K562 (cell line): ENCODE measurements around the gene MFAP2. TPM values are rescaled to one million over a fixed set of nuclear protein-coding genes. Genes with fewer than 3 reads are reported as not detected.

Experiments
- ATAC-seq: fragments of 200-7000 bp; cut with Tn5 transposase; 3 replicates; pipeline ENCODE4 v1.9.1; 2020; ENCODE audit warnings: moderate library complexity
- BruUV-seq: library from RNA; stranded (reverse); fragments of 400-500 nt; replicated peaks from 2 replicates; lab custom pipeline; 2021; lab: Mats Ljungman, UMichigan
- CTCF ChIA-PET: fragments of 300-600 bp; formaldehyde crosslinking; extraction: SDS; loops from one replicate; lab custom pipeline; 2021; ENCODE audit warnings: low intra/inter-chr PET ratio; lab: Yijun Ruan, JAX
- POLR2A ChIA-PET: fragments of 300-600, 350-650 bp; sonication (Branson Sonifier 250); formaldehyde crosslinking; extraction: SDS; loops from one replicate; lab custom pipeline; 2021; ENCODE audit warnings: antibody characterized with exemption, inconsistent platforms; lab: Yijun Ruan, JAX
- DNase-seq, 4 experiments: peaks; one replicate each; pipeline versions ENCODE4 v3.0.0 to v3.0.0-alpha.2; 2011 to 2018; ENCODE audit warnings: low spot score in 3 of 4, mixed read lengths in 3 of 4; ENCODE audit errors: extremely low read depth in 1 of 4
- FAIRE-seq: peaks from 2 replicates; lab custom pipeline; 2011; peaks lifted over from hg19 to GRCh38; lab: Jason Lieb, UNC
- H2AFZ ChIP-seq: 2 replicates; pipeline ENCODE4 v1.6.0; 2011; ENCODE audit warnings: low read depth, low read length, control low read depth, inconsistent platforms
- H3K27ac ChIP-seq: fragments of 200-600 bp; 3 replicates; pipeline ENCODE4 v1.8.0; 2011; ENCODE audit warnings: low read depth, mild to moderate bottlenecking, control low read depth, inconsistent platforms, low read length, moderate library complexity, mixed read lengths; ENCODE audit errors: extremely low read depth
- H3K27me3 ChIP-seq, 2 experiments: fragments of 300-600 bp in 1 of 2; 2 replicates in 1 of 2; 3 replicates in 1 of 2; pipeline versions ENCODE4 v1.6.0 to v1.8.0; 2011; ENCODE audit warnings: inconsistent platforms in 2 of 2, low read length in 2 of 2, mild to moderate bottlenecking in 1 of 2, mixed read lengths in 1 of 2, moderate library complexity in 1 of 2; ENCODE audit not compliant: control insufficient read depth in 2 of 2, insufficient read depth in 2 of 2
- H3K36me3 ChIP-seq: fragments of 300-600 bp; 3 replicates; pipeline ENCODE4 v1.8.0; 2011; ENCODE audit warnings: mild to moderate bottlenecking, low read length, inconsistent platforms; ENCODE audit not compliant: control insufficient read depth, insufficient read depth
- H3K4me1 ChIP-seq, 2 experiments: fragments of 200-600 bp in 1 of 2; replicated peaks in 1 of 2; 2 replicates in 1 of 2; 3 replicates in 1 of 2; pipeline versions ENCODE4 v1.5.1 to v1.8.0; 2011; ENCODE audit warnings: inconsistent platforms in 2 of 2, low read length in 2 of 2, mild to moderate bottlenecking in 1 of 2, mixed read lengths in 1 of 2, moderate library complexity in 1 of 2; ENCODE audit not compliant: control insufficient read depth in 2 of 2, insufficient read depth in 2 of 2
- H3K4me2 ChIP-seq: 2 replicates; pipeline ENCODE4 v1.6.1; 2011; ENCODE audit warnings: low read length, control low read depth, inconsistent platforms, mixed read lengths; ENCODE audit not compliant: insufficient read depth
- H3K4me3 ChIP-seq: fragments of 200-600 bp; sonication (generic), shearing (Covaris generic); 2 replicates; pipeline ENCODE4 v1.5.1; 2016; ENCODE audit warnings: control low read depth, inconsistent platforms
- H3K79me2 ChIP-seq: fragments of 200-600 bp; 3 replicates; pipeline ENCODE4 v1.8.0; 2011; ENCODE audit warnings: low read length, inconsistent platforms; ENCODE audit not compliant: control insufficient read depth, insufficient read depth
- H3K9ac ChIP-seq, 2 experiments: 2 replicates each; pipeline versions ENCODE4 v1.6.0 to v1.6.1; 2011; ENCODE audit warnings: low read depth in 2 of 2, low read length in 2 of 2, control low read depth in 1 of 2, inconsistent platforms in 1 of 2, mild to moderate bottlenecking in 1 of 2, mixed read lengths in 1 of 2; ENCODE audit not compliant: insufficient read depth in 1 of 2
- H3K9me1 ChIP-seq: one replicate; pipeline ENCODE4 v1.6.0; 2011; ENCODE audit warnings: inconsistent platforms, mild to moderate bottlenecking, low read length, moderate library complexity; ENCODE audit not compliant: control insufficient read depth, insufficient read depth
- H3K9me3 ChIP-seq: replicated peaks from 2 replicates; pipeline ENCODE4 v1.5.1; 2011; ENCODE audit warnings: low read depth, low read length, inconsistent platforms; ENCODE audit not compliant: control insufficient read depth, insufficient read depth
- H4K20me1 ChIP-seq: replicated peaks from 2 replicates; pipeline ENCODE4 v1.6.1; 2011; ENCODE audit warnings: low read length, inconsistent platforms, mixed read lengths; ENCODE audit not compliant: control insufficient read depth, insufficient read depth
- ADNP ChIP-seq: fragments of 200-800 bp; sonication (Bioruptor generic); IDR thresholded peaks from 2 replicates; pipeline ENCODE4 v1.6.1; 2016; ENCODE audit warnings: missing genetic modification characterization, missing compliant biosample characterization
- BCOR ChIP-seq: fragments of 450-650 bp; IDR thresholded peaks from 2 replicates; pipeline ENCODE4 v1.6.1; 2016
- CBX1 ChIP-seq: sonication (generic); IDR thresholded peaks from 2 replicates; pipeline ENCODE4 v1.6.1; 2016; ENCODE audit warnings: antibody characterized with exemption, low read depth, mild to moderate bottlenecking
- CBX3 ChIP-seq, 2 experiments: IDR thresholded peaks; 1 replicate in 1 of 2; 2 replicates in 1 of 2; pipeline ENCODE4 v1.6.1; 2012; ENCODE audit warnings: inconsistent platforms in 2 of 2, low read length in 2 of 2, borderline replicate concordance in 1 of 2, control low read depth in 1 of 2
- KDM1A ChIP-seq, 2 experiments: fragments of 450-650 bp; IDR thresholded peaks; 2 replicates each; pipeline ENCODE4 v1.6.1; 2016; ENCODE audit warnings: mild to moderate bottlenecking in 2 of 2
- MCM3 ChIP-seq: fragments of 450-650 bp; IDR thresholded peaks from 2 replicates; pipeline ENCODE4 v1.6.1; 2016
- NR2C1 ChIP-seq, 2 experiments: fragments of 450-650 bp; IDR thresholded peaks; 2 replicates each; pipeline ENCODE4 v1.6.1; 2017; ENCODE audit warnings: mild to moderate bottlenecking in 2 of 2, antibody characterized with exemption in 1 of 2, inconsistent platforms in 1 of 2, missing compliant biosample characterization in 1 of 2, missing genetic modification characterization in 1 of 2
- PHF20 ChIP-seq: fragments of 450-650 bp; IDR thresholded peaks from 2 replicates; pipeline ENCODE4 v1.6.1; 2018; ENCODE audit not compliant: partially characterized antibody
- WGBS: fragments of 100-300 bp; shearing (Covaris generic); methylation state at CpG from one replicate; pipeline ENCODE4 v1.1.6; 2016; ENCODE audit warnings: low coverage, mixed read lengths; ENCODE audit not compliant: insufficient coverage; ENCODE audit errors: missing lambda C conversion rate; 5-methylcytosine and 5-hydroxymethylcytosine counted together
- in situ Hi-C: fragments of 300-500 bp; cut with MboI; formaldehyde crosslinking; loops from 4 replicates; pipeline ENCODE4 v1.15.0; 2018; ENCODE audit warnings: inconsistent platforms, mixed read lengths
- intact Hi-C: fragments of 100-400 bp; cut with micrococcal nuclease; formaldehyde crosslinking; loops from 2 replicates; pipeline ENCODE4 v1.14.2; 2022
- polyA plus RNA-seq, 8 experiments: library from polyadenylated mRNA; depleted of rRNA in 4 of 8; stranded (reverse) in 5 of 8; unstranded in 3 of 8; fragments of >200 nt; fragmentation: Nextera tagmentation in 2 of 8; fragmentation: Illumina TruSeq in 1 of 8; extraction: Ambion mirVana in 2 of 8; extraction: Trizol in 1 of 8; gene quantifications; 2 replicates each; pipeline versions ENCODE4 v1.2.1 to v1.2.3, GENCODE V29; 2011 to 2014; ENCODE audit warnings: inconsistent platforms in 1 of 8, missing spikeins in 1 of 8
- total RNA-seq, 7 experiments: library from RNA; depleted of rRNA in 6 of 7; stranded (reverse); fragments of >200 nt in 6 of 7; fragmentation: Illumina TruSeq in 2 of 7; extraction: Trizol in 2 of 7; gene quantifications; 2 replicates each; pipeline versions ENCODE4 v1.2.1 to v1.2.3, GENCODE V29; 2011 to 2021; ENCODE audit warnings: low replicate concordance in 1 of 7
- TF ChIP-seq, protein P1 (sequence below): fragments of 250-450 bp; sonication (Bioruptor Pico); IDR thresholded peaks from 2 replicates; pipeline ENCODE4 v1.4.0; 2020
- TF ChIP-seq, protein P2 (sequence below): fragments of 450-650 bp; formaldehyde crosslinking; IDR thresholded peaks from 2 replicates; pipeline ENCODE4 v1.4.0; 2022; ENCODE audit warnings: missing genetic modification characterization
- TF ChIP-seq, protein P3 (sequence below): fragments of 200-400 bp; formaldehyde crosslinking; IDR thresholded peaks from 2 replicates; pipeline ENCODE4 v1.6.1; 2017; ENCODE audit warnings: mild to moderate bottlenecking, low read depth, low read length, moderate library complexity

The MFAP2 gene
- total and polyA plus RNA-seq, 9 of the 15 experiments (the other 6 are each of a cell fraction or from before 2014, with no cell fraction given): not detected

DNA sequence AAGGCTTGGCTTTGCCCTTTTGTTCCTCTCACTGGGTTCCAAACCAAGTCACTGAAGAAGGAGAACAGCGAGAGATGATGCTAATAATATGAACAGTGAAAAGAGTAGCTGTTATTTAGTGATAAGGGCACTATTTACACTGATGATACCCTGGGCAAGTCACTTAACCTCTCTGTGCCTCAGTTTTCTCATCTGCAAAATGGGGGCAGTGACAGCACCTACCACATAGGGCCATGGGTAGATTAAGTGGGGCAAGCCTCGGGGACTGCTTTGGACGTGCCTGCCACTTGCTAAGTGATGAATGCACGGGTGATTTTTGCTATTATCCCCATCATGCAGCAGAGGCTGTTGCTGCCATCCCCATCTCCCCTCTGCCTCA lies 22.1 kb upstream of the MFAP2 start:
- no TSS peak for BruUV-seq
- Histone ChIP-seq H3K4me1 (peaks cover 0 to 20% of the 10 kb centered on the region in 2 experiments; a peak in 2 of 5 replicates), H3K27me3 (no peaks in the 10 kb centered on the region), H3K27ac (no peak overlapping the region), H4K20me1 (no peaks in the 10 kb centered on the region), H3K79me2 (no peaks in the 10 kb centered on the region), H2AFZ (no peak overlapping the region), H3K9me3 (no peaks in the 10 kb centered on the region), H3K9ac (no peak overlapping the region), H3K9me1 (no peaks in the 10 kb centered on the region), H3K36me3 (peaks cover 35% of the 10 kb centered on the region; the same call in 2 of the 3 replicates), H3K4me3 (no peak overlapping the region), H3K4me2 (no peak overlapping the region)
- POLR2A ChIA-PET: interaction anchor here (0.6 to 1.2 kb wide), 3 partner anchors 10 to 48 kb away, joined by 3 to 5 read pairs (median 3); no protein-coding TSS in a partner anchor
- ATAC-seq: no peak
- CTCF ChIA-PET: no interaction called here
- in situ Hi-C loops (no loop called here), intact Hi-C loops (no loop called here)
- WGBS: 58% methylated on average over 4 of the region's 4 CpGs
- DNase-seq: no peak
- FAIRE-seq: no peak
- TF ChIP-seq PHF20 (peak; percentile 21), CBX1 (peak; percentile 83; the same call in 1 of the 2 replicates), CBX3 (IDR thresholded peaks at IDR 0.05; ENCODE audit: borderline replicate concordance in 1 of 2, low read length in 2 of 2) (0 out of 3 replicates have a peak, but pooled peaks of 1 of the 2 experiments have one; percentile 45), NR2C1 (IDR thresholded peaks at IDR 0.05) (no peak), NR2C1 (tag; IDR thresholded peaks at IDR 0.05) (no peak), ADNP (tag) (peak; percentile 85), KDM1A (IDR thresholded peaks at IDR 0.05) (peak; percentile 69 to 76), MCM3 (no peak), BCOR (peak; percentile 96)
- TF ChIP-seq, protein P1, sequence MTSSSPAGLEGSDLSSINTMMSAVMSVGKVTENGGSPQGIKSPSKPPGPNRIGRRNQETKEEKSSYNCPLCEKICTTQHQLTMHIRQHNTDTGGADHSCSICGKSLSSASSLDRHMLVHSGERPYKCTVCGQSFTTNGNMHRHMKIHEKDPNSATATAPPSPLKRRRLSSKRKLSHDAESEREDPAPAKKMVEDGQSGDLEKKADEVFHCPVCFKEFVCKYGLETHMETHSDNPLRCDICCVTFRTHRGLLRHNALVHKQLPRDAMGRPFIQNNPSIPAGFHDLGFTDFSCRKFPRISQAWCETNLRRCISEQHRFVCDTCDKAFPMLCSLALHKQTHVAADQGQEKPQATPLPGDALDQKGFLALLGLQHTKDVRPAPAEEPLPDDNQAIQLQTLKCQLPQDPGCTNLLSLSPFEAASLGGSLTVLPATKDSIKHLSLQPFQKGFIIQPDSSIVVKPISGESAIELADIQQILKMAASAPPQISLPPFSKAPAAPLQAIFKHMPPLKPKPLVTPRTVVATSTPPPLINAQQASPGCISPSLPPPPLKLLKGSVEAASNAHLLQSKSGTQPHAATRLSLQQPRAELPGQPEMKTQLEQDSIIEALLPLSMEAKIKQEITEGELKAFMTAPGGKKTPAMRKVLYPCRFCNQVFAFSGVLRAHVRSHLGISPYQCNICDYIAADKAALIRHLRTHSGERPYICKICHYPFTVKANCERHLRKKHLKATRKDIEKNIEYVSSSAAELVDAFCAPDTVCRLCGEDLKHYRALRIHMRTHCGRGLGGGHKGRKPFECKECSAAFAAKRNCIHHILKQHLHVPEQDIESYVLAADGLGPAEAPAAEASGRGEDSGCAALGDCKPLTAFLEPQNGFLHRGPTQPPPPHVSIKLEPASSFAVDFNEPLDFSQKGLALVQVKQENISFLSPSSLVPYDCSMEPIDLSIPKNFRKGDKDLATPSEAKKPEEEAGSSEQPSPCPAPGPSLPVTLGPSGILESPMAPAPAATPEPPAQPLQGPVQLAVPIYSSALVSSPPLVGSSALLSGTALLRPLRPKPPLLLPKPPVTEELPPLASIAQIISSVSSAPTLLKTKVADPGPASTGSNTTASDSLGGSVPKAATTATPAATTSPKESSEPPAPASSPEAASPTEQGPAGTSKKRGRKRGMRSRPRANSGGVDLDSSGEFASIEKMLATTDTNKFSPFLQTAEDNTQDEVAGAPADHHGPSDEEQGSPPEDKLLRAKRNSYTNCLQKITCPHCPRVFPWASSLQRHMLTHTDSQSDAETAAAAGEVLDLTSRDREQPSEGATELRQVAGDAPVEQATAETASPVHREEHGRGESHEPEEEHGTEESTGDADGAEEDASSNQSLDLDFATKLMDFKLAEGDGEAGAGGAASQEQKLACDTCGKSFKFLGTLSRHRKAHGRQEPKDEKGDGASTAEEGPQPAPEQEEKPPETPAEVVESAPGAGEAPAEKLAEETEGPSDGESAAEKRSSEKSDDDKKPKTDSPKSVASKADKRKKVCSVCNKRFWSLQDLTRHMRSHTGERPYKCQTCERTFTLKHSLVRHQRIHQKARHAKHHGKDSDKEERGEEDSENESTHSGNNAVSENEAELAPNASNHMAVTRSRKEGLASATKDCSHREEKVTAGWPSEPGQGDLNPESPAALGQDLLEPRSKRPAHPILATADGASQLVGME (CRISPR knock-in tag): no peak
- TF ChIP-seq, protein P2, sequence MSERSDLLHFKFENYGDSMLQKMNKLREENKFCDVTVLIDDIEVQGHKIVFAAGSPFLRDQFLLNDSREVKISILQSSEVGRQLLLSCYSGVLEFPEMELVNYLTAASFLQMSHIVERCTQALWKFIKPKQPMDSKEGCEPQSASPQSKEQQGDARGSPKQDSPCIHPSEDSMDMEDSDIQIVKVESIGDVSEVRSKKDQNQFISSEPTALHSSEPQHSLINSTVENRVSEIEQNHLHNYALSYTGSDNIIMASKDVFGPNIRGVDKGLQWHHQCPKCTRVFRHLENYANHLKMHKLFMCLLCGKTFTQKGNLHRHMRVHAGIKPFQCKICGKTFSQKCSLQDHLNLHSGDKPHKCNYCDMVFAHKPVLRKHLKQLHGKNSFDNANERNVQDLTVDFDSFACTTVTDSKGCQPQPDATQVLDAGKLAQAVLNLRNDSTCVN (CRISPR knock-in tag): no peak
- TF ChIP-seq, protein P3, sequence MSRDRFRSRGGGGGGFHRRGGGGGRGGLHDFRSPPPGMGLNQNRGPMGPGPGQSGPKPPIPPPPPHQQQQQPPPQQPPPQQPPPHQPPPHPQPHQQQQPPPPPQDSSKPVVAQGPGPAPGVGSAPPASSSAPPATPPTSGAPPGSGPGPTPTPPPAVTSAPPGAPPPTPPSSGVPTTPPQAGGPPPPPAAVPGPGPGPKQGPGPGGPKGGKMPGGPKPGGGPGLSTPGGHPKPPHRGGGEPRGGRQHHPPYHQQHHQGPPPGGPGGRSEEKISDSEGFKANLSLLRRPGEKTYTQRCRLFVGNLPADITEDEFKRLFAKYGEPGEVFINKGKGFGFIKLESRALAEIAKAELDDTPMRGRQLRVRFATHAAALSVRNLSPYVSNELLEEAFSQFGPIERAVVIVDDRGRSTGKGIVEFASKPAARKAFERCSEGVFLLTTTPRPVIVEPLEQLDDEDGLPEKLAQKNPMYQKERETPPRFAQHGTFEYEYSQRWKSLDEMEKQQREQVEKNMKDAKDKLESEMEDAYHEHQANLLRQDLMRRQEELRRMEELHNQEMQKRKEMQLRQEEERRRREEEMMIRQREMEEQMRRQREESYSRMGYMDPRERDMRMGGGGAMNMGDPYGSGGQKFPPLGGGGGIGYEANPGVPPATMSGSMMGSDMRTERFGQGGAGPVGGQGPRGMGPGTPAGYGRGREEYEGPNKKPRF: no peak
